SK-N-SH (cell line): ENCODE measurements around the gene RAD21L1. TPM values are rescaled to one million over a fixed set of nuclear protein-coding genes. Genes with fewer than 3 reads are reported as not detected.

ENCODE experiments used
- CTCF ChIA-PET: fragments of 300-600, 350-600 bp; formaldehyde crosslinking; extraction: SDS; loops from one replicate; lab custom pipeline; 2021; lab: Yijun Ruan, JAX
- POLR2A ChIA-PET: fragments of 350-600 bp; sonication (Branson Sonifier 250); formaldehyde crosslinking; extraction: SDS; loops from one replicate; lab custom pipeline; 2020; ENCODE audit warnings: antibody characterized with exemption, inconsistent platforms; lab: Yijun Ruan, JAX
- DNase-seq: peaks from one replicate; pipeline ENCODE4 v3.0.0; 2012
- H2AFZ ChIP-seq: fragments of 200-600 bp; sonication (generic); 2 replicates; pipeline ENCODE4 v1.8.1; 2016; ENCODE audit warnings: antibody characterized with exemption, mild to moderate bottlenecking, low read depth
- H3F3A ChIP-seq: fragments of 200-600 bp; sonication (generic); replicated peaks from 2 replicates; pipeline ENCODE3; 2016; ENCODE audit warnings: antibody characterized with exemption, mild to moderate bottlenecking; ENCODE audit not compliant: insufficient read depth
- H3K27ac ChIP-seq, 2 experiments: fragments of 200-500 bp in 1 of 2; fragments of 200-600 bp in 1 of 2; sonication (Bioruptor generic) in 1 of 2; sonication (generic), shearing (Covaris generic) in 1 of 2; 2 replicates each; pipeline versions ENCODE4 v1.5.1 to v1.6.1; 2014 to 2016; ENCODE audit warnings: low read depth in 2 of 2, inconsistent platforms in 1 of 2, low read length in 1 of 2, mild to moderate bottlenecking in 1 of 2, mixed read lengths in 1 of 2
- H3K27me3 ChIP-seq: fragments of 200-600 bp; sonication (generic), shearing (Covaris generic); 2 replicates; pipeline ENCODE4 v1.6.1; 2016; ENCODE audit warnings: mixed run types; ENCODE audit not compliant: insufficient read depth
- H3K36me3 ChIP-seq, 2 experiments: fragments of 200-500 bp in 1 of 2; fragments of 200-600 bp in 1 of 2; sonication (Bioruptor generic) in 1 of 2; sonication (generic) in 1 of 2; replicated peaks in 1 of 2; 2 replicates each; pipeline versions ENCODE3 to v1.5.1; 2014 to 2016; ENCODE audit warnings: low read length in 1 of 2, mild to moderate bottlenecking in 1 of 2; ENCODE audit not compliant: insufficient read depth in 2 of 2, control insufficient read depth in 1 of 2
- H3K4me1 ChIP-seq, 2 experiments: fragments of 200-500 bp in 1 of 2; fragments of 200-600 bp in 1 of 2; sonication (Bioruptor generic) in 1 of 2; sonication (generic), shearing (Covaris generic) in 1 of 2; 2 replicates each; pipeline versions ENCODE4 v1.5.1 to v1.6.1; 2014 to 2016; ENCODE audit warnings: low read depth in 1 of 2, low read length in 1 of 2, mixed run types in 1 of 2; ENCODE audit not compliant: insufficient read depth in 2 of 2, control insufficient read depth in 1 of 2
- H3K4me2 ChIP-seq: fragments of 200-600 bp; sonication (generic), shearing (Covaris generic); 2 replicates; pipeline ENCODE4 v1.6.1; 2017; ENCODE audit warnings: mixed run types
- H3K4me3 ChIP-seq, 2 experiments: fragments of 200-500 bp in 1 of 2; fragments of 200-600 bp in 1 of 2; sonication (Bioruptor generic) in 1 of 2; sonication (generic), shearing (Covaris generic) in 1 of 2; 2 replicates each; pipeline versions ENCODE4 v1.5.1 to v1.8.1; 2014 to 2016; ENCODE audit warnings: low read depth in 2 of 2, inconsistent platforms in 1 of 2, low read length in 1 of 2, mild to moderate bottlenecking in 1 of 2, mixed read lengths in 1 of 2, moderate library complexity in 1 of 2
- H3K79me2 ChIP-seq: fragments of 200-600 bp; sonication (generic); 2 replicates; pipeline ENCODE4 v1.8.1; 2017; ENCODE audit warnings: mild to moderate bottlenecking; ENCODE audit not compliant: insufficient read depth
- H3K9ac ChIP-seq: fragments of 200-600 bp; sonication (generic); 2 replicates; pipeline ENCODE4 v1.6.1; 2017; ENCODE audit warnings: mixed run types
- H3K9me2 ChIP-seq: fragments of 200-600 bp; sonication (generic); 2 replicates; pipeline ENCODE4 v1.6.1; 2017; ENCODE audit warnings: mixed run types
- H3K9me3 ChIP-seq: fragments of 200-600 bp; sonication (generic); 2 replicates; pipeline ENCODE4 v1.6.1; 2017; ENCODE audit warnings: mixed run types, mild to moderate bottlenecking, moderate library complexity
- H4K20me1 ChIP-seq: fragments of 200-600 bp; sonication (generic); 2 replicates; pipeline ENCODE4 v1.6.1; 2017; ENCODE audit warnings: mild to moderate bottlenecking, mixed run types; ENCODE audit not compliant: insufficient read depth
- CTCF ChIP-seq: fragments of 200-600 bp; sonication (generic); IDR thresholded peaks from 2 replicates; pipeline ENCODE4 v1.6.1; 2017; ENCODE audit warnings: antibody characterized with exemption, mild to moderate bottlenecking, moderate library complexity
- EZH2phosphoT487 ChIP-seq: fragments of 200-600 bp; sonication (generic); IDR thresholded peaks from 2 replicates; pipeline ENCODE4 v1.6.1; 2017; ENCODE audit warnings: low read depth, mixed run types, mild to moderate bottlenecking, antibody characterized with exemption, moderate library complexity, borderline replicate concordance
- FOXJ3 ChIP-seq: sonication (generic); formaldehyde crosslinking; IDR thresholded peaks from 2 replicates; pipeline ENCODE4 v1.5.1; 2020; ENCODE audit warnings: mild to moderate bottlenecking, missing genetic modification reagents
- GABPA ChIP-seq: IDR thresholded peaks from 2 replicates; pipeline ENCODE4 v1.4.0; 2012; ENCODE audit warnings: low read depth, mild to moderate bottlenecking
- GATA2 ChIP-seq: sonication (generic); formaldehyde crosslinking; IDR thresholded peaks from 2 replicates; pipeline ENCODE4 v1.5.0; 2020; ENCODE audit warnings: mild to moderate bottlenecking, missing genetic modification reagents
- MAX ChIP-seq: IDR thresholded peaks from 2 replicates; pipeline ENCODE4 v1.4.0; 2012; ENCODE audit warnings: low read depth
- MEF2A ChIP-seq: IDR thresholded peaks from 2 replicates; pipeline ENCODE4 v1.4.0; 2012; ENCODE audit warnings: low read depth, borderline replicate concordance
- MXI1 ChIP-seq: IDR thresholded peaks from 2 replicates; pipeline ENCODE4 v1.6.1; 2012; ENCODE audit warnings: mild to moderate bottlenecking, low read depth, low read length, improper control_type of control experiment
- NFIC ChIP-seq: IDR thresholded peaks from 2 replicates; pipeline ENCODE4 v1.4.0; 2012; ENCODE audit warnings: borderline replicate concordance
- PBX3 ChIP-seq: IDR thresholded peaks from 2 replicates; pipeline ENCODE4; 2012
- POLR2AphosphoS5 ChIP-seq: IDR thresholded peaks from 2 replicates; pipeline ENCODE4 v1.6.1; 2012; ENCODE audit warnings: low read depth, low read length
- RAD21 ChIP-seq: IDR thresholded peaks from 2 replicates; pipeline ENCODE4 v1.6.1; 2012; ENCODE audit warnings: mild to moderate bottlenecking, low read length
- RCOR1 ChIP-seq: fragments of 150-350 bp; IDR thresholded peaks from 2 replicates; pipeline ENCODE4 v1.6.1; 2017; ENCODE audit warnings: antibody characterized with exemption, low read length
- RFX5 ChIP-seq: IDR thresholded peaks from 2 replicates; pipeline ENCODE4 v1.6.1; 2012; ENCODE audit warnings: mild to moderate bottlenecking, improper control_type of control experiment, low read length
- RXRA ChIP-seq: IDR thresholded peaks from 2 replicates; pipeline ENCODE4 v1.4.0; 2012; ENCODE audit warnings: low read depth, mild to moderate bottlenecking, borderline replicate concordance
- SMC3 ChIP-seq: IDR thresholded peaks from 2 replicates; pipeline ENCODE4 v1.6.1; 2012; ENCODE audit warnings: low read depth, low read length, improper control_type of control experiment
- TAF1 ChIP-seq: IDR thresholded peaks from 2 replicates; pipeline ENCODE4 v1.6.1; 2012; ENCODE audit warnings: low read depth, mild to moderate bottlenecking, low read length, moderate library complexity, borderline replicate concordance
- TCF12 ChIP-seq: IDR thresholded peaks from 2 replicates; pipeline ENCODE4 v1.4.0; 2012
- TEAD4 ChIP-seq: IDR thresholded peaks from 2 replicates; pipeline ENCODE4 v1.4.0; 2012; ENCODE audit warnings: mild to moderate bottlenecking, borderline replicate concordance; ENCODE audit not compliant: insufficient read depth
- USF2 ChIP-seq: fragments of 150-350 bp; IDR thresholded peaks from 2 replicates; pipeline ENCODE4 v1.6.1; 2017; ENCODE audit warnings: antibody characterized with exemption, low read length, low read depth, borderline replicate concordance
- YY1 ChIP-seq: IDR thresholded peaks from 2 replicates; pipeline ENCODE4 v1.4.0; 2012; ENCODE audit warnings: low read depth, mild to moderate bottlenecking
- WGBS: methylation state at CpG from one replicate; pipeline ENCODE4 v1.1.6; 2017; ENCODE audit warnings: low lambda C conversion rate; 5-methylcytosine and 5-hydroxymethylcytosine counted together
- polyA plus RNA-seq, 3 experiments: library from polyadenylated mRNA; depleted of rRNA; stranded (reverse); fragments of >200 nt; gene quantifications; 2 replicates each; pipeline ENCODE4 v1.2.3, GENCODE V29; 2012

RAD21L1 gene
- polyA plus RNA-seq, 1 of the 3 experiments (the other 2 are of a cell fraction): 0.03 TPM

GRCh38 chr20:1286267-1287024 is 60.6 kb downstream of the RAD21L1 start:
- WGBS: 86% methylated on average over 9 of the region's 9 CpGs
- Histone ChIP-seq H3K9ac (no peak overlapping the region), H3K4me3 (no peak overlapping the region), H3K79me2 (no peaks in the 10 kb centered on the region), H2AFZ (no peak overlapping the region), H3K27me3 (no peaks in the 10 kb centered on the region), H4K20me1 (no peaks in the 10 kb centered on the region), H3K36me3 (no peaks in the 10 kb centered on the region), H3K4me1 (peaks cover 0 to 6% of the 10 kb centered on the region in 2 experiments; a peak in 1 of 4 replicates), H3K4me2 (no peak overlapping the region), H3K9me3 (no peaks in the 10 kb centered on the region), H3K9me2 (no peaks in the 10 kb centered on the region), H3F3A (peaks cover 3% of the 10 kb centered on the region), H3K27ac (no peak overlapping the region)
- DNase-seq: no peak
- CTCF ChIA-PET: no interaction called here
- TF ChIP-seq PBX3 (no peak), GATA2 (CRISPR knock-in tag) (no peak), SMC3 (no peak), RFX5 (no peak), MEF2A (no peak), USF2 (no peak), MAX (no peak), EZH2phosphoT487 (no peak), YY1 (no peak), FOXJ3 (CRISPR knock-in tag) (no peak), TCF12 (no peak), RAD21 (no peak), RXRA (no peak)
- POLR2A ChIA-PET: no interaction called here

- POLR2A ChIA-PET: no interaction called here
- Histone ChIP-seq H3K4me3 (no peak overlapping the region), H3K27ac (no peak overlapping the region), H3K9me2 (no peaks in the 10 kb centered on the region), H3K27me3 (no peaks in the 10 kb centered on the region), H3K4me1 (peaks cover 0 to 7% of the 10 kb centered on the region in 2 experiments; a peak in 1 of 4 replicates), H4K20me1 (no peaks in the 10 kb centered on the region), H3K79me2 (no peaks in the 10 kb centered on the region), H3K9ac (no peak overlapping the region), H3K36me3 (no peaks in the 10 kb centered on the region), H3K9me3 (no peaks in the 10 kb centered on the region), H3F3A (peaks cover 3% of the 10 kb centered on the region), H2AFZ (no peak overlapping the region), H3K4me2 (no peak overlapping the region)
- DNase-seq: no peak
- 96% methylated on average over 1 of the region's 1 CpG for WGBS
- CTCF ChIA-PET: interaction anchor here (0.7 to 1.5 kb wide), 2 partner anchors 26 to 217 kb away, joined by 3 to 4 read pairs; no protein-coding TSS in a partner anchor
- TF ChIP-seq RFX5 (no peak), NFIC (no peak), CTCF (no peak), RCOR1 (no peak), TEAD4 (no peak), TCF12 (no peak), FOXJ3 (CRISPR knock-in tag) (no peak), MXI1 (no peak), GABPA (no peak), SMC3 (no peak), POLR2AphosphoS5 (no peak), RAD21 (no peak), TAF1 (no peak)
Observed at GRCh38 chr20:1287306-1287705, 61.5 kb downstream of the RAD21L1 start.
